ENCODE data around the gene PRDM2.

- TF ChIP-seq POLR2A (IDR thresholded peaks at IDR 0.05): no peak
- TF ChIP-seq, protein P1, sequence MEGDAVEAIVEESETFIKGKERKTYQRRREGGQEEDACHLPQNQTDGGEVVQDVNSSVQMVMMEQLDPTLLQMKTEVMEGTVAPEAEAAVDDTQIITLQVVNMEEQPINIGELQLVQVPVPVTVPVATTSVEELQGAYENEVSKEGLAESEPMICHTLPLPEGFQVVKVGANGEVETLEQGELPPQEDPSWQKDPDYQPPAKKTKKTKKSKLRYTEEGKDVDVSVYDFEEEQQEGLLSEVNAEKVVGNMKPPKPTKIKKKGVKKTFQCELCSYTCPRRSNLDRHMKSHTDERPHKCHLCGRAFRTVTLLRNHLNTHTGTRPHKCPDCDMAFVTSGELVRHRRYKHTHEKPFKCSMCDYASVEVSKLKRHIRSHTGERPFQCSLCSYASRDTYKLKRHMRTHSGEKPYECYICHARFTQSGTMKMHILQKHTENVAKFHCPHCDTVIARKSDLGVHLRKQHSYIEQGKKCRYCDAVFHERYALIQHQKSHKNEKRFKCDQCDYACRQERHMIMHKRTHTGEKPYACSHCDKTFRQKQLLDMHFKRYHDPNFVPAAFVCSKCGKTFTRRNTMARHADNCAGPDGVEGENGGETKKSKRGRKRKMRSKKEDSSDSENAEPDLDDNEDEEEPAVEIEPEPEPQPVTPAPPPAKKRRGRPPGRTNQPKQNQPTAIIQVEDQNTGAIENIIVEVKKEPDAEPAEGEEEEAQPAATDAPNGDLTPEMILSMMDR (IDR thresholded peaks at IDR 0.05): no peak
Measured at GRCh38 chr1:13733711-13734110, 33.7 kb downstream of the PRDM2 start.

Data from Peyer's patch (tissue), 4 donors.